Limb (tissue), 2 donors: Measurements from ENCODE around the gene GPAM.

Source experiments
- DNase-seq, 2 donors: peaks; one replicate each; pipeline ENCODE4 v3.0.0-alpha.2; 2016; ENCODE audit errors: extremely low spot score in 2 of 2

The GPAM gene

DNA sequence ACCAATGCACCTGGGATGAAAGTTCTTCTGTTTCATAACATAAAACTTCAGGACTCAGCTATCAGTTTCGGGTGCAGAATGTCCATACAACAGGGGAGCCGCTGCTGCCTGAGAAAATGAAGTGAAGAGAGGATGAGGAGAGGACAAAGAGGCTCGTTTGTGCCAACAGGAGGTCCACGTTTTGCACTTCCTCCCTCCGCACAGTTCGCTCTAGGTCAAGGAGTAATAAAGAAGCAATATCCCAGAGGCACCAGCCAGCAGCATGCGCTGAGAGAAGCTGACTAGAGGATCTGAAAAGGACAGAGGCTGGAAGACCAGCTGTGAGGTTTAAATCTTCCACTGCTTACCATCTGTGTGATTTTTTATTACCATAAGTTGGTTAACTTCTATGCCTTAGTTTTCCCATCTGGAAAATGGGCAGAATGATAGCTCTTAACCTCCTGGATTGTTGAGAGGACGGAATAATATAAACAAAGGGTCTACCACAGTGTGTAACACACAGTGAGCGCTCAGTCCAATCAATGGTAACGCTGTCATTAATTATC is 709 bp downstream of the GPAM start:
- no peak for DNase-seq

DNA sequence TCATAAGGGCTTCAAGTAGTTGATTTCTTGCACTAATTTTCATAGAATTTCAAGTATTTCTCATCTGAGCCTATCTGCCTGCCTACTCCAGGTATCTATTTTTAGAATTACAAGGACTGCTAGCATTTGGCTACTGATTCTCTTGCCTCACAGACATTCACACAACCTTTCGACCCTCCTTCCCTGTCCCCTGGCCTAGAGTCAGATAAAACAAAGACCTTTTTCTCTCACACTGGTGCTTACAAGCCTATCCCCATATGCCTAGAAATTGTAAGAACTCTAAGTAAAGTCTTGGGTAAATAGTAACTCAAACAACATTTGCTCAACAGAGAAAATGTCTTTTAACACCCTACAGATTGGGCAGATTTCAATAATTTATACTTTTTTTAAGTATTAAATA is 6.3 kb downstream of the GPAM start:
- no peak for DNase-seq

DNA sequence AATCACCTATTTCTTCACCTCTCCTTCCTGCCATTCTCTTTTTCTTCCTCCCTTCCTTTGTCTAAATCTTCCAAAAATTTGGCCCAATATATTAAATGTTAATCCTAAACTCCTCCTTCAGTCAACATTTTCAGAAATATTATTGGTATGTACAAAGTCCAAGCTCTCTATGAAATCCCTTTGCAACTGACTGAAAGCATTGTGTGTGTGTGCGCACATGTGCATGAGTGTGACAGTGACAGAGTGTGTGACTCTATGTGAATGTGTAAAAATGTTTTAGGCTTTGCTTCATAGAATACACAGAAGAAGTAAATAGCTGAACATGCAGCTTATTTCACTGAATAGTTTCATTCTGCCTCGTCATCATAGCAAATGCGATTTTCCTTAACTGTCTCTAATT is 7.0 kb downstream of the GPAM start:
- no peak for DNase-seq

DNA sequence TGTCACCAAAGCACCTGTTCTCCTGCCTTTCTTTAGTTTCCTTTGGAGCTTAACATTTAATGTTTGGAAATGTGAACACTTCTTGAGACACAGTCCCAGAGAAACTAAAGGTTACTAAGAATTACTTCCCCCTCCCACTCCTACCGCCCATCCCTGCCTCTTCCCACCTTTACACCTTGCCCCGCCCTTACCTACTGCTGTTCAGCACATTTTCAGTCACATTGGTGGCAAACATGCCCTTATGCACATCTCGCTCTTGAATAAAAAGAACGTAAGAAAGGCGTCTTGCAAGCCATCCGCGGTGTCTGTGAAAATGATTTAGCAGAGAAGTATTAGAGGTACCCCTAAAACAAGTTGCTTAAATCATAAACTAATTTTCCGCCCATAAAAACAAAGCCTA is 8.2 kb downstream of the GPAM start:
- DNase-seq = no peak

DNA sequence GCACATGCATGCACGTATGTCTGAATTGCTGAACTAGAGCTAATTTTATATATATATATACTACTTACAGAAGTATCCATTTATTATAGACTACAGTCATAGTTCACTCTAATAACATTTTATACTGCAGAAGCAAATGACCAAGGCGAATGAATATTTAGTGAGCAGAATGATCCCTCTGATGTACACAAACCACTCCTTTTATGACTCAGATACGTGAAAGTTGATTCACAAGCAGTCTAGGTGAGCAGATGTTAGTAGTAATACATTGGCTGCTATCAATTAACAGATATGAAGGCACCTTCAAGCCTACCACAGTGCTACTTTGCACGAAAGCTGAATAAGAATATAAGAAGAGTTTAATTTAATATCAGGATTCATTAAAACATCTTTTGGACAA is 10.4 kb downstream of the GPAM start:
- DNase-seq = no peak

DNA sequence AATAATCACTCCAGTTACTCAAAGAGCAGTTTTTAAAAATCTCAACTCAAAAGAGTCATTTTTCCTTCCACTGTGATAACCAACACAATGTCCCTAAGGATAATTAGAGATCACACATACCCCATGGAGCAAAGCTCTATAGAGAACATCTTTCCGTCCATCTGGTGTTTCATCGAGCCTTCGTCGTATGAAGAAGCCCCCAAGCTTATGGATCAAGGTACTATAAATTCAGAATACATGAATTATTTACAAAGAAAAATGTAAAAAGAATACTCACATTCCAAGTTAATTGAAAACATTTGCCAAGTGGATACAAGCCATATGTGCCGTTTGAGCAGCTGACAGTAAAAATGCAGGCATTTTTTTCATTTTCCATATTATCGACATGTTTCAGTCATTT is 14.8 kb downstream of the GPAM start:
- DNase-seq = no peak

DNA sequence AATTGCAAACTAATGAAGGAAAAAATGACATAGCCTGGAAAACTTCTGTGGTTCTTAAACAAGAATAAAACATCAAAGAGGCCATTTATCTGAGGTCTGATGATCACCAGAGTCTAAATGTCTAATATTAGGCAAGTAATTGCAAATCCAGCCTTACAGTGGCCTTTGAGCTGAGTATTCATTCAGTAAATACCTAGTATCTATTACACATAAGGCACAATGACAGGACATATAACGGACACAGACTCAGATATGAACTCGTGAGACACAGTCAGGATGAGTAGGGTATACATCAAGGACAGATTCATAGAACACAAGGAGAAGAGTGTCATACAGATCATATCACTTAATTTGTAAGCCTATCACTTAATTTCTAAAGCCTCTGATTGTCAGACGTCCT is 16.8 kb downstream of the GPAM start:
- DNase-seq = no peak

DNA sequence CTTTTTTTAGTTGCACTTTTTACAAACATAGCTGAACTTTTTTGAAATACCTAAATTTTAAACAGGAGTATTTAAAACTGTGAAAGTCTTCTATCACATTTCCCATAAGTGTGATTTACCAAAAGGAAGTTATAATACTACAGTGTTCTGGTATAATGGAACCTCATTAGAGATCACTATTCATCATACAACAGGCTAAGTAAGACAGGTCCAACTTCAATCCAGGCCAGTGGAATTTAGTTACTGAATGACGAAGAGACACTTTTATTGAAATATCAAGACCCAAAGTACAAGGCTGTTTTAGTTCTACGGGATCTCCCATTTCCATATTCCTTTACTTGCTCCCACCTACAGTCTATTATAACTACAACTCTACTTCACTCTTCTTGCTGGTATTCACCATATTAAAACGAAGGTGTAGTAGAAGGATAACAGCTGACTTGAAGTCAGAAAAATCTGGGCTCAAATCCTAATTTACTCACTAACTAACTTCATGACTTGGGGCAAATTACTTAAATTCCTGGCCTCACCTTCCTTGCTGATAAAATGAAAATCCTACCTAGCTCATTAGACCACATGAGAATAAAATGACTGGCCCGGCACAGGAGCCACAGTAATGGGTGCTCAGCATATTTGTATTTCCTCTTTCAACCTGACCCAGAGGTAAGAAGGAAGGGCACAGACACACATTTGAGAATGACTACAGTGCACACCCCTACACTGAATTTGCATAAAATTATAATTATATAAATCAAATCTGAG is 21.6 kb downstream of the GPAM start:
- no peak for DNase-seq

DNA sequence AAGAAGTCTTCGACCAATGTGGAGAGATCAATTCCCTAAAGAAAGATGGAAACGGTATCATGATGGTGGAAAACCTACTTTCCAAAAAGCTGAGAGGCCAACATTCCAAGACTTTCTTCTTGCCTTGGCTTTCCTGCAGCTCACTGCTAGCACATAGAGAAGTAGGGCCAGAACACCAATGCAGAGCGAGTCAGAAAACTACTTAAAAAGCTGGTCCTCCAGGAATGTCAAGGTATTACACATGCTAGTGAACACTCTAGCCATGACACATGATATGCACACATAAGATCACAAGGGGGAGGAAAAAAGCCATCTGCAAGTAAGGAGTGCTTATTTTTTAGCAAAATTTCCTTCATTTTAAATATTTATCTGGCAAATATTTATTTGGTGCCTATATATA is 22.7 kb downstream of the GPAM start:
- no peak for DNase-seq

DNA sequence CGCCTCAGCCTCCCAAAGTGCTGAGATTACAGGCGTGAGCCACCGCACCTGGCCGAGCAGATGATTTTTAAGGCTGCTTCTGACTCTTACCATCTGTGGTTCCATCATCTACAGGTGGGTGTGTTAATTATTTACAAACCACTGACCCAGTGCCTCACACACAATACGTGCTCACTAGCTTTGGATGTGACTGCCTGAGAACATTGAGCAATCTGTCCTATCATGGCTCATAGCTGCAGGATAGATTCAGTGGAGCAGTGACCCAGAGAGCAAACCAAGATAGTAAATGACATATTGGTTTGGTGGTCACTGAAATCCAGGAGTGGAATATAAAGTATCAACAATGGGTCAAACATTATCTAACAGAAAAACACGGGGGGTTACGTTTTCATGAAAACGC is 24.1 kb downstream of the GPAM start:
- no peak for DNase-seq

DNA sequence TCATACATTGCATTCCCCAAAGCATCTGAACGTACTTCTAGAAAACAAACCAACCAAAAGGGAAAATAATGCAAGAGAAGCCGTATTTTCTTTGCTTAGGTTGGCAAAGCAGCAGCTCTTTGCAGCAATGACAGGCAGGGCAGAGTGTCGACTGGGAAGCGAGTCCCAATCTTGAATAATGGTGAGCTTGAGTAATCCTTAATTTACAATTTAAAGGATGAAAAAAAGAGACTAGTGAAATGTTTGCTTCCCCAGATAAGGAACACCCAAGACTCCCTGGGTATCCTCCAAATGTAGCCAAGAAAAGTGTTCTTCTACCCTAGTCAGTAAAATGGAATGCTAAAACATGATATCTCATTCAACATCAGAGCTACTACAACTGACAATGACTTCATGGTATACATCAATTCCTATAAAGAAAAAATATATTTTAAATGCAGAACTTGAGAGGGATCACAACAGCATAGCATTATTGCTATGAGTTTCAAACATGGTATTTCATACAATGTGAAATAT is 32.0 kb downstream of the GPAM start:
- DNase-seq = no peak

DNA sequence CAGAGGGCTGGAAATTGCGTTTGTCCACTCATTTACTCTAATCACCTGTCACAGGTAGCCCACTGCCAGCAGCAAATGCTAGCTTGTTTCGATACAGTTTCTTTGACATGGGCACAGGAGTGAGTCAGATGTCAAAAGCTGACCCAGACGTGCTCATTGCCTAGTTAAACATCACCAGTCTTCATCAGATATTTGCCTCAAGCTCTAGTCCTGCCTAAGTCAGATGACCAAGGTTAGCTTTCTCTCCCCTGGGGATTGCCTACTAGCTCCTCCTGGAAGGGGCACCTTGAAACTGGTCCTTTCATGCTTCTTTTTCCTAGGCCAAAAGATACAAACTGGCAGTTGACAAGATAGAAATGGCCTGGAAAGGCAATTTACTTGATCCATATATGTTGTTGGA is 35.2 kb downstream of the GPAM start:
- DNase-seq = no peak

DNA sequence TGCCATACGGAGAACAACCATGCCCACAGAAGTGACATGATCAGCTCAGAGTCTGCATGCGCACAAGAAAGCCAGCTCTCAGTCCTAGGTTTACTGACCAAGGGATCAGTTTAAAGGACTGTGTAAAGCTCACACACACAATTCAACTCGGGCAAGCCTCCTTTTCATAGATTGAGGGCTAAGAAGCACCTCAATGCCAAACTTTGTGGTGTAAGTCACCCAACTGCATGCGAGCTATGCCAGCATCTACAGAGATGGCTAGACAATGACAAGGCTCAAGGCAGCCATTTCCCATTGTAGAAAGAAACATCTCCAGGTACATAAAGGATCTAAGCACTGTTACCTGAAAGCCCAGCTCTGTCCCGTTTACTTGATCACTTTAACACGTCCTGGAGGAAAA is 36.8 kb downstream of the GPAM start:
- no peak for DNase-seq

DNA sequence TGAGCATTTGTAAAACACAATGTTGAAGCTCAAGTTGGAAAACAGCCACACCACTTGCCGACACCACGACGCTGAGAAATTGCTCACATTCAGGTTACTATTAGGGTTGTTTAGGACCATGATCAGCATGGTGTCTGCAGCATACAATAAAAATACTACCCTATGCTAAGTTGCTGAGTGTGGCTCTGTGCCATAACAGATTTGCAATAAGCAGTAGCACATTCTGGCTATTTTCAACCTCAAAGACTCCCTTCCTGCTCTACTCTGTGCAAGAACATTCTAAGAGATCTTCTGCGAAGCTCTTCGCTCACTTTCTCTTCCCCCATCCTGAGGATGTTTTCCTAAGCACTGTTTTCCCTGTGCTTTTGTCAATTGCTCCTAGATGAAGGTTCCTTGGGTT is 38.3 kb downstream of the GPAM start:
- no peak for DNase-seq

DNA sequence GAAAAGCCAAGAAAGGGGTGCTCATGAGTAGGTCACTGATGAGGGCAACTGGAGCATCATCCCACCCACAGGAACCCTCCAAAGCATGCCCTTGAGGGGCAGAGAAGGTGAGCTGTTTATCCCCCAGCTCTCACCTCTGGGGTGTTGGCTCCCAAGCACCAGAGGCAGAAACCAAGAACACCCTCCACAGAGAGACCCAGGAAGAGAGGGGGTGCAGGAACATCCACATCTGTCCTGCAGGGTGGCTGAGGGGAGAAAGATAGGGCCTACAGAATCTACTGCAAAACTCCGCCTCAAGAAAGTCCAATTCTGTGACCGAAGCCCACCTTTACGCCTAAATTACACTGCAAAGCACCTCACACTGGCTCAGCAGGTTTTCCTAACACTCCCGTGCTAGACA is 40.1 kb downstream of the GPAM start:
- DNase-seq = no peak

DNA sequence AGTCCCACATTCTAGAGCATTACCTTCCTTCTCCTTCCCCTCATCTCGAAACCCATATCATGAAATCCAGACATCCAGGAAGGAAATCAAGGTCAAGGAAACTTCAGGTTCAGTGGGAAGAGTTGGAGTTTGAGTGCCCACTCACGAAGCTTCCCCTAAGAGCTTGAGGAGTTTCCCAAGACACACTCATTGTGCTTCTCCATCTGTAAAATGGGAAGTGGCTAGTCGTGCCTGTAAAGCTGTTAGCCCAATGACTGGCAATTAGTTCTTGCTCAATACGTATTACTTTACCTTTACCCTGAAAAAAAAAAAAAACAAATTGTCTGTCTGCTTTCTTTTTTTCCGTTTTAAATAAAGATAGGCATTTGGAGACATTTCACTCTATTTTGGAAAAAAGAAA is 42.3 kb downstream of the GPAM start:
- DNase-seq = no peak

DNA sequence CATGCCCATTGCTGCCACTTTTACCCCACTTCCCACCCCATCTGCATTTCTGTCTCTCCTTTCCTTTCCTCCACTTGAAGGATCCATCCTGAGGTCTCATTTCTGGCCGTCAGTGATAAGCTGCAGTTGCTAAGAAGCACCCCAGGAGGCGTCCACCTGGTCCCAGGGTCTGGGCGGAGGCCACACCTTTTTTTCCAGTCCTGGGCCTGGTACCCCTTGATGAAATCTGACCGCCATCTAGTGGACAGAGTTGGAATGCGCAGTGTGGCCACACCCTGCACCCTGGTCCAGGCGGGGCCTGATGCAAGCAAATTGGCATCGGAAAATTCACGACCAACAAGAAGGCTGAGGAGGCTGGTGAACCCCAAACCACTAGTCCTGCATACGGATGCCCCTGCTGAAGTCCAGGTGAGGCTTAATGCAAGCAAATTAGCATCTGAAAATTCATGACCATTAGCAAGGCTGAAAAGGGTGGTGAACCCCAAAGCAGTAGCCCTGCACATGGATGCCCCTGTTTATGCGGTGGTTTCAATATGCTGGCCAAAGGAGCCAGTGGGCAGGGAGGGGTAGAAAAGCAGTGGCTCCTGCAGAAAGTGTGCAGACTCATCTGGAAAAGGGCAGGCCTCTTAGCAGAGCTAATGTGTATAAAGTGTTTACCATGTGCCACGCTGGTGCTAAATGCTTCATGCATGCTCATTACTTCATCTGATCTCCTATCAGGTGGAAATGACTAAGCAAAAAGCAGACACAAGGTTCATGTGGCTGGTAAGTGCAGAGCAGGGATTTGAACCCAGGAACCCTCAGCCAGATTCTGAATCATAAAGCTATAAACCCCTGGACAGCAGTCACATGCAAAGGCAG is 43.2 kb downstream of the GPAM start:
- DNase-seq = peak; percentile 59 to 86

DNA sequence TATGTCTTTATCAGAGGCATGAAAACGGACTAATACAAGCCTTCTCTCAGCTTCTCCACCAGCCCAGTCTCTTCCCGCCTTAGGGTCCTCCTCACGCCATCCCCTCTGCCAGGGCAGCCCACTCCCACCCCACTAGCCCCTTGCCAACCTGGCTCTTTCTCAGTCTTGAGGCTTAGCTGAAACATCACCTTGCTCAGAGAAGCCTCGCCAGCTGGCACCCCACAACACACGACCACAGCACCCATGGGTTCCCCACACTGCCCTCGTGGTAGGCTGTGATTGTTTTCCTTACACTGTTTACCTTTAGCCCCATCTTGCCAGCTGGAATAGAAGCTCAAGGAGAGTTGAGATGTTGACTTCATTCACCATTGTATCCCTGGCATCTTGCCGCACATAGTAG is 44.4 kb downstream of the GPAM start:
- DNase-seq = no peak

DNA sequence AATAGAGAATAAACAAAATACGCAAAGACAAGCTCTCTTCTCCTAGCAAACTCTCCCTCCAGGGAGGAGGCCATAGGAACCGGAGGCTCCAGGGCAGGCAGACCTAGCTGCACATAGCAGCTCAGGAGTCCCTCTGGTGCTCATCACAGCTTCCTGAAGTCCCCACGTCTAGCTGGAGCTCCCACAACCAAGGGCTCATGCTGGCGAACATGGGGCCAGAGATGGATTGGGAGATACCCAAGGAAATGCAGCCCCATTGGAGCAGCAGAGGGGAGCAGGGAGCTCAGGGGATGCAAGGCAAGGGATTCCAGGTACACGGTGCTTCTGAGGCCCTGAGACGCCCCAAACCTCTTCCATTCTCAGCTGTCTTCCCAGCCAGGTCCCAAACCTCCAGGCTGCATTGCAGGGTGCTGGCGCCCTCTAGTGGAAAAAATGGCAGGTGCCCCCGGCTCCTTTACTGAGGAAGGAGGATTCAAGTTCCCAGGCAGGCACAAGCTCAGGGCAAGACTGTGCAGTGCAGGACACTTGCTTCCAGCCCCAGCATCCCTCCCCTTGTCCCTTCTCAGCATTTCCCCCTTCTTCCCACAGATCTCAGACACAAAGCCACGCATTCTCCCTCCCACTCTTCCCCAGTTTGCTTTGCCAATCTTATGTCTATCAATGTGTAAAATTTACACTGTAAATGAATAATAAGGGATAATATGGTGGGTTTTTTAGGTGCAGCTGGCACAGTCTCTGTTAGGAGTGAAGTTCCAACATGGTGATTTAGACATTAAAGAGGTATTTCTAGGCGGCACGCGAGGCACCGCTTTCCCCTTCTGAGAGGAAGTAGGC is 46.2 kb downstream of the GPAM start:
- peak; percentile 61 to 88 for DNase-seq

DNA sequence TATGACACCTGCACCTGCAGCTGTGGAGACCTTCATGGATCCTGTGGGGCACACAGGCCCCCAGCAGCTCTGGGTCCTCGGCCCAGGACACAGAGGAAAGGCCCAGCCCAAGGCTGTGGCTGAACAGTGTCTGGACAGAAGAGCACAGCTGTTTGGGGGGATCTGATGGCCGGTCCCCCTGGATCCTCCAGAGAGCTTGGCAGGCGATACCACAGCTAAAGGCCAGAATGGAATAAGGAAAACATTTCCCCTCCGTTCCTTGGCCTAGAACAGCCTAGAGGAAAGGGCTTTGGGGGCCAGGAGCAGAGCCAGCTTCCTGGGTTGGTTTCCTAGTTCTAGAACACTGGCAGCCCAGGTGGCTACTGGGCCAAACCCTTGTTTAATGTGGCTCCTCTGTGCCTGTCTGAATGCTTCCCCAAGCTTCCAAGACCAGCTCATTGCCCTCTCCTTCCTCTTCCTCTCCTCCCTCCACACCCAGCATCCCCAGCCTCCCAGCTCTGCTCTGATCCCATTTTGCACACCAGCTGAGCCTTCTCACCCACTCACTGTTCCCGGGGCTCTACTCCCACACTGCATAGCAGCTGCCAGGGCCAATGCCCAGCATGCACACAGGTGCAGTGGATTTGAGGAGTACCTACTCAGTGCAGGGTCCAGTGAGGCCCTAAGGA is 46.9 kb downstream of the GPAM start:
- no peak for DNase-seq

DNA sequence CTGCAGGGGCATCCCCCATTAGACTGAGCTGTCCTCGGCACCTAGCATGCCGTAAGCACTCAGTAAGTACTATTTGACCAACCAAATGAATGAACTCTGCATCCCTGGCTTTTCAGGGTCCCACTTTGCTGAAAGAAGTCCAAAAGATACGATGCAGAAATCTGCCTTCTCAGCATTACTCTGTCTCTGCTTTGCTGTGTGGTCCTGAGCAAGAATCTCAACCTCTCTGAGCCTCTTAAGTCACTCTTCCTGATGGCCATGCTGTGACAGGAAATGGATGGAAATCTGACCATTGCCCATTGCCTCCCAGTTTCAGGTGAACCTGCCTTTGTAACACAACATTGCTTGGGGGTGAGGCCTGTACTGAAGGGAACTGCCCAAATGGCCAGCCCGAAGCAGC is 48.0 kb downstream of the GPAM start:
- no peak for DNase-seq
